Gastrocnemius medialis (tissue), 4 donors: ENCODE data around the gene MAN1A2. TPM values are rescaled to one million over a fixed set of nuclear protein-coding genes. Genes with fewer than 3 reads are reported as not detected.

ENCODE experiments used
- ATAC-seq, 2 donors: fragments of 150-250 bp; one replicate each; pipeline ENCODE4 v1.9.1; 2016
- DNase-seq, 2 donors: peaks; one replicate each; pipeline ENCODE4 v3.0.0-alpha.2; 2019
- H3K27ac ChIP-seq, 4 donors: fragments of 200-600 bp; sonication (generic); 1 replicate in 1 of 4; 2 replicates in 3 of 4; pipeline ENCODE4 v1.5.1; 2016 to 2018; ENCODE audit warnings: mild to moderate bottlenecking in 2 of 4, moderate library complexity in 1 of 4
- H3K27me3 ChIP-seq, 3 donors: fragments of 200-600 bp; sonication (generic) in 2 of 3; 1 replicate in 1 of 3; 2 replicates in 2 of 3; pipeline versions ENCODE4 v1.5.1 to v1.6.0; 2016 to 2019; ENCODE audit warnings: mild to moderate bottlenecking in 1 of 3, moderate library complexity in 1 of 3
- H3K36me3 ChIP-seq, 2 donors: fragments of 200-600 bp; sonication (generic) in 1 of 2; one replicate each; pipeline ENCODE4 v1.5.1; 2017 to 2018
- H3K4me1 ChIP-seq, 2 donors: fragments of 200-600 bp; sonication (generic) in 1 of 2; one replicate each; pipeline ENCODE4 v1.5.1; 2016 to 2017; ENCODE audit warnings: mild to moderate bottlenecking in 2 of 2
- H3K4me3 ChIP-seq, 4 donors: fragments of 200-600 bp; sonication (generic) in 3 of 4; 1 replicate in 1 of 4; 2 replicates in 3 of 4; pipeline ENCODE4 v1.5.1; 2016 to 2019; ENCODE audit warnings: mild to moderate bottlenecking in 2 of 4
- H3K9me3 ChIP-seq, 3 donors: fragments of 200-600 bp; sonication (generic) in 2 of 3; 1 replicate in 1 of 3; 2 replicates in 2 of 3; pipeline ENCODE4 v1.5.1; 2016 to 2019
- POLR2A ChIP-seq, 2 donors: fragments of 450-650 bp; IDR thresholded peaks; one replicate each; pipeline ENCODE4 v1.6.1; 2017; ENCODE audit warnings: antibody characterized with exemption in 2 of 2, mild to moderate bottlenecking in 2 of 2, moderate library complexity in 2 of 2
- in situ Hi-C, 4 donors: fragments of 200-750 bp; cut with MboI; loops; one replicate each; pipeline versions ENCODE4 v1.15.0 to v1.8.0; 2017; ENCODE audit warnings: low sequenced_read_pairs in 4 of 4
- intact Hi-C: fragments of 100-400 bp; cut with DNase I; formaldehyde crosslinking; loops from one replicate; pipeline ENCODE4 v1.15.1; 2023; ENCODE audit warnings: low total_unique reads
- total RNA-seq, 4 donors: library from RNA; depleted of rRNA; stranded (reverse); fragments of >200 nt; gene quantifications; one replicate each; pipeline versions ENCODE4 v1.1.0 to v1.2.3, GENCODE V29; 2016
- TF ChIP-seq, protein P1 (sequence below), 5 experiments: fragments of 450-650 bp in 3 of 5; fragments of 200-600 bp in 2 of 5; sonication (generic) in 2 of 5; IDR thresholded peaks in 4 of 5; conservative IDR thresholded peaks in 1 of 5; 1 replicate in 4 of 5; 2 replicates in 1 of 5; pipeline ENCODE4 v1.5.1; 2016 to 2019; ENCODE audit warnings: antibody characterized with exemption in 5 of 5, mild to moderate bottlenecking in 3 of 5, moderate library complexity in 3 of 5

The MAN1A2 gene
- total RNA-seq, 4 donors from 2014 or later, result 14.9 to 37.0 (median 28.3) TPM

DNA sequence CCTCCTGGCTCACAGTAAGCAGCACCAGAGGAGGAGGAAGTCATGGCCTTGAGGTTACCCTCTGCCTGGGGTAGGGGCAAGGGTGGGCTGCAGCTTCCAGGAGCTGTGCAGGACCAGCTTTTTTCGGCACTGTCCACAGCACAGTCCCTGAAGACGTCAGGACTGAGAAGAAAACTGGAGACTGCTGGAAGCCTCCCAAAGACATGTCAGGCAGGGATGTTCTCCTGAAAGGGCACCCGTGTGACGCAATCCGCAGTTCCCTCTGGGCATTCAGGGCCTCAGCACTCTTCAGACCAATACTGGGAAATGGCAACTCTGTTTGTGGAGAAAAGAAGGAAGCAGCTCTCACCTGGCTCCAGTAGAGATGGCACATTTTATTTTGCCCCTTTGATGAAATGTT is 173.8 kb downstream of the MAN1A2 start:
- peaks cover 8 to 13% of the 10 kb centered on the region in 2 donors for H3K4me1 ChIP-seq
- DNase-seq (peak; percentile 59 to 72), ATAC-seq (peak; percentile 90 to 91)
- no peaks in the 10 kb centered on the region for H3K9me3 ChIP-seq
- intact Hi-C loops (no loop called here), in situ Hi-C loops (loop anchor here in 2 of 4 donors (25.0 kb wide), 2 partner anchors 221 to 346 kb away; no protein-coding TSS in a partner anchor)
- H3K36me3 ChIP-seq, result no peaks in the 10 kb centered on the region
- H3K27me3 ChIP-seq, result no peaks in the 10 kb centered on the region
- TF ChIP-seq, protein P1, sequence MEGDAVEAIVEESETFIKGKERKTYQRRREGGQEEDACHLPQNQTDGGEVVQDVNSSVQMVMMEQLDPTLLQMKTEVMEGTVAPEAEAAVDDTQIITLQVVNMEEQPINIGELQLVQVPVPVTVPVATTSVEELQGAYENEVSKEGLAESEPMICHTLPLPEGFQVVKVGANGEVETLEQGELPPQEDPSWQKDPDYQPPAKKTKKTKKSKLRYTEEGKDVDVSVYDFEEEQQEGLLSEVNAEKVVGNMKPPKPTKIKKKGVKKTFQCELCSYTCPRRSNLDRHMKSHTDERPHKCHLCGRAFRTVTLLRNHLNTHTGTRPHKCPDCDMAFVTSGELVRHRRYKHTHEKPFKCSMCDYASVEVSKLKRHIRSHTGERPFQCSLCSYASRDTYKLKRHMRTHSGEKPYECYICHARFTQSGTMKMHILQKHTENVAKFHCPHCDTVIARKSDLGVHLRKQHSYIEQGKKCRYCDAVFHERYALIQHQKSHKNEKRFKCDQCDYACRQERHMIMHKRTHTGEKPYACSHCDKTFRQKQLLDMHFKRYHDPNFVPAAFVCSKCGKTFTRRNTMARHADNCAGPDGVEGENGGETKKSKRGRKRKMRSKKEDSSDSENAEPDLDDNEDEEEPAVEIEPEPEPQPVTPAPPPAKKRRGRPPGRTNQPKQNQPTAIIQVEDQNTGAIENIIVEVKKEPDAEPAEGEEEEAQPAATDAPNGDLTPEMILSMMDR (IDR thresholded peaks at IDR 0.05 in 4 of 5, conservative IDR thresholded peaks at IDR 0.05 in 1 of 5), result no peak
- TF ChIP-seq POLR2A (IDR thresholded peaks at IDR 0.05), result no peak
- peak overlapping the region in 2 of 4 donors; percentile 2 to 38 for H3K27ac ChIP-seq
- H3K4me3 ChIP-seq, result no peak overlapping the region

DNA sequence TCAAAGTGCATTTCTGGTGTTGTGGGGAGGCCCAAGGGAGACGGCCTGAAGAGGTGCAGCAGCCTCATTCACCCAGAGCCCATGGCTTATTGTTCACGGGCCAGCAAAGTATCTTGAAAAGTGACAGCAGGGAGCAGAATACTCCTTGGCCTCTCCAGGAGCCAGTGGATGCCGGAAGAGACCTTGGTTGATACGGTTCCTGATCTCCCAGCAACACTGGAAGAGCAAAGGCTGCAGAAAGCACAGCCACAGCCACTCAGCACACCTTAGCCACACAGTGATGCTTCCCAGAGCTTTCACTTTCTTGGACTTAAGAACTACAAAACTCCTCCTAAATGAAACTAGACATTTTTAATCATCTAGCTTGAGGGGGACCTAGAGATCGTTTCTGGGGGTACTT is 174.3 kb downstream of the MAN1A2 start:
- no peak for TF ChIP-seq POLR2A (IDR thresholded peaks at IDR 0.05)
- TF ChIP-seq, protein P1 (IDR thresholded peaks at IDR 0.05 in 4 of 5, conservative IDR thresholded peaks at IDR 0.05 in 1 of 5), result no peak
- ATAC-seq (no peak), DNase-seq (no peak)
- H3K27ac ChIP-seq, result peak overlapping the region in 1 of 4 donors; percentile 38
- H3K36me3 ChIP-seq, result no peaks in the 10 kb centered on the region
- intact Hi-C loops, result no loop called here
- no peaks in the 10 kb centered on the region for H3K27me3 ChIP-seq
- H3K4me1 ChIP-seq, result peaks cover 8 to 15% of the 10 kb centered on the region in 2 donors
- no peak overlapping the region for H3K4me3 ChIP-seq
- in situ Hi-C loops, result loop anchor here in 2 of 4 donors (25.0 kb wide), 2 partner anchors 221 to 346 kb away; no protein-coding TSS in a partner anchor
- no peaks in the 10 kb centered on the region for H3K9me3 ChIP-seq

DNA sequence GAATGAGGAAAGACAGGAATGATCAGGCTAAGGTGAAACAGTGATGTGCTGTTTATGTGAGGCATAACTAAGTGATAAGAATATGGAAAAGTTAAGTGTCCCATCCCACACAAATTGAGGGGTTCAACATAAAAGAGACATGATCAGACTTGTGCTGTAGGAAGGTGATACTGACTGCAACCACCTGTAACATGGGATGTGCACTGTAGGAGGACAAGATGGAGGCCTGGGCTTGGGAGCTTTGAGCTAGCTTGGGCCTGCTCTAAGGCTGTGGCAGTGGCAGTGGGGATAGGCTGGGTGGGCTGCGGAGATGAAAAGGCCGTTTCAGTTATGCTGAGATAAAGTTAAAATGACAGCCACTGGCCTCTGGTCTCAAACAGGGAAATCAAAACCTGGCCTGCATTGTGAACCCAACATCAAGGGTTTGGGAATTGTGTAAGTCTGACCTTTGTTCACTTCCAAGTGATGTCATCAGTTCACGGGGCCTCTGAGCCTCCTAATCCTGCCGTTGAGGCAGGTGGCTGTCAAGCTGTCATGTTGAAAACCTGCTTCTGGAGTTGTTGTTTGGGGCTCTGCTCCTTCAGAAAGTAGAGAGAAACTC is 177.4 kb downstream of the MAN1A2 start:
- in situ Hi-C loops (loop anchor here in 2 of 4 donors (25.0 kb wide), 2 partner anchors 218 to 343 kb away; no protein-coding TSS in a partner anchor), intact Hi-C loops (no loop called here)
- no peak for TF ChIP-seq POLR2A (IDR thresholded peaks at IDR 0.05)
- TF ChIP-seq, protein P1 (IDR thresholded peaks at IDR 0.05 in 4 of 5, conservative IDR thresholded peaks at IDR 0.05 in 1 of 5), result no peak
- Histone ChIP-seq H3K27me3 (no peaks in the 10 kb centered on the region), H3K27ac (no peak overlapping the region), H3K36me3 (no peaks in the 10 kb centered on the region), H3K4me1 (peaks cover 10 to 30% of the 10 kb centered on the region in 2 donors), H3K4me3 (no peak overlapping the region), H3K9me3 (no peaks in the 10 kb centered on the region)
- DNase-seq (no peak), ATAC-seq (no peak)

GRCh38 chr1:117546467-117546866 is 179.2 kb downstream of the MAN1A2 start:
- Histone ChIP-seq H3K27me3 (no peaks in the 10 kb centered on the region), H3K4me3 (no peak overlapping the region), H3K36me3 (no peaks in the 10 kb centered on the region), H3K4me1 (peaks cover 2 to 20% of the 10 kb centered on the region in 2 donors), H3K27ac (no peak overlapping the region), H3K9me3 (no peaks in the 10 kb centered on the region)
- intact Hi-C loops (no loop called here), in situ Hi-C loops (loop anchor here in 2 of 4 donors (25.0 kb wide), 2 partner anchors 216 to 341 kb away; no protein-coding TSS in a partner anchor)
- ATAC-seq (no peak), DNase-seq (no peak)
- no peak for TF ChIP-seq POLR2A (IDR thresholded peaks at IDR 0.05)
- TF ChIP-seq, protein P1 (IDR thresholded peaks at IDR 0.05 in 4 of 5, conservative IDR thresholded peaks at IDR 0.05 in 1 of 5), result no peak
